Skin epidermis (tissue), 12 donors: ENCODE results near the gene ARPC1A.
"Not testable (repeated sequence)": the region's sequence is repeated elsewhere in the genome, so short reads cannot be mapped to it uniquely, and the experiment has no call there.

Experiments
- H3K27ac ChIP-seq, 21 experiments: fragments of 200-600 bp; sonication (generic) in 11 of 21; one replicate each; pipeline ENCODE4 v1.5.0; 2020; ENCODE audit warnings: mild to moderate bottlenecking in 3 of 21, inconsistent platforms in 2 of 21, moderate library complexity in 2 of 21
- H3K4me3 ChIP-seq, 7 experiments: fragments of 200-600 bp; sonication (generic) in 2 of 7; one replicate each; pipeline ENCODE4 v1.5.0; 2020; ENCODE audit warnings: inconsistent platforms in 2 of 7, mild to moderate bottlenecking in 2 of 7, moderate library complexity in 1 of 7

Gene ARPC1A

DNA sequence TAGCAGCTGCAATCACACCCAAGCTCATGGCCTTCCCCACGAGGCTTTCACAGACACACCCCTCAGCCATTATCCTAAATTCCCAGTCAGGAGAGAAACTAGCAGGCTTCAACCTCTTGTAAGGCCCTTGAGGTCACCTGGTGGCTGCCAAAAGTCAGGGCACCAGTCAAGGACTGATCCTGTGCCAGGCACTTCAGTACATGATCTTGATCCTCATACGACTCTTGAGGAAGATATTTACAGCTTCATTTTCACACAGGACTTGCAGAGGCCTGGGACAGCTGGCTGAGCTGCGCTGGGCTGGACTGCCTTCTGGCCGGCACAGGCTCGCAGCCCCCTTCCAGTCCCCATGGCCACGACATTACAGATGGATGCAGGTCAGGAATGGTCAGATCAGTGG, 73.9 kb downstream of the ARPC1A start:
- Histone ChIP-seq H3K27ac (peak overlapping the region in 1 of 21 experiments; percentile 49), H3K4me3 (no peak overlapping the region)

GRCh38 chr7:99402854-99403253, 77.2 kb downstream of the ARPC1A start:
- no peak overlapping the region for H3K27ac ChIP-seq
- H3K4me3 ChIP-seq = no peak overlapping the region

DNA sequence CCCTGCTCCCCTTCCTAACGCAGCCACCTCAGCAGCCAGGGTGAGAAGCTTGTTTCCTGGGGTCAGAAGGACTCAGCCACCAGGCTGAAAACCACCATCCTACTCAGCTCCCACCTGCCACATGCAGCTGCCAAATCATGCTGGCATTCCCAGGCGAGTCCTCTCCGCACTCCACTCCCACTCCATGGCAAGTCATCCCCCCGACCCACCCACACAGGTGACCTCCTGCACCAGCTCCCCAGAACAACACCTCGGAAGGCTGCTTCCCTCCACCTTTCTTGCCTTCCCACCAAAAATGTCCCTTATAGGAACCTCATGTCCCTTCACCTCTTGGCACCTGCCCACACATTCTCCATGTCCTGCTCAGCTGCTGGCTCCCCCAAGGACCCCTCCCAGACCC, 78.1 kb downstream of the ARPC1A start:
- no peak overlapping the region for H3K27ac ChIP-seq
- H3K4me3 ChIP-seq = no peak overlapping the region

- Histone ChIP-seq H3K27ac (no peak overlapping the region), H3K4me3 (no peak overlapping the region)
Observed at GRCh38 chr7:99404235-99404976, 78.7 kb downstream of the ARPC1A start.

- Histone ChIP-seq H3K4me3 (no peak overlapping the region), H3K27ac (no peak overlapping the region)
Observed at GRCh38 chr7:99404977-99405320, 79.3 kb downstream of the ARPC1A start.

- H3K4me3 ChIP-seq = no peak overlapping the region
- peak overlapping the region in 5 of 21 experiments; percentile 2 to 99 (median 47) for H3K27ac ChIP-seq
Observed at GRCh38 chr7:99406557-99406956, 80.9 kb downstream of the ARPC1A start.

DNA sequence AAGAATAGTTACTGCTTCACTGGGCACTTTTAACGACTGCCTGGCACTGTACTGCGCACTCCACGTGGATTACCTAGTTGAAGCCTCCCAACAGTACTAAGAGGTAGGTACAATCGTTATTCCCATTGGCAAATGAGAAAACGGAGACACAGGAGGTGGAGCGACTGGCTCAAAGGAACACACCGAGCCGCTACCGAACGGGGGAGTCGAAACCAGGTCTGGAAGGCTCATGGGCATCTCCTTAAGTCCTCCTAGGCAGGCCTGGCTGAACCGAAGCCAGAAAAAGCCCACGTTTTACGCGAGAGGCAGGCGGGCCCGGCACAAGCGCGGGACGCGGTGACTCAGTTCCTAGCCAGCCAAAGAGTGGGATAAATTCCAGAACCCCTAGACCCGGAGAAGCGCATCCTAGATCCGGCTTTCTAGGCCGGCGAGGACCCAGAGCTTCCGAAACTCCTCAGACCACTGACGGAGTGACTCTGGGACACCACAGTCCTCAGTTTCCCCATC, 82.2 kb downstream of the ARPC1A start:
- Histone ChIP-seq H3K27ac (peak overlapping the region; percentile 83 to 99 (median 98)), H3K4me3 (peak overlapping the region; percentile 61 to 98 (median 90))

GRCh38 chr7:99408379-99409191, 82.9 kb downstream of the ARPC1A start, which contains the start of the genes BUD31 and PDAP1:
Gene BUD31, plus strand, starts transcription at chr7:99408969. Its CDS starts 2,124 bp downstream, at chr7:99411093.
Gene PDAP1, minus strand, starts transcription at chr7:99408597. Its CDS starts 49 bp downstream, at chr7:99408548.
- peak within 1 kb of the TSS; percentile 83 to 99 (median 98) for H3K27ac ChIP-seq
- H3K4me3 ChIP-seq = peak within 1 kb of the TSS; percentile 61 to 98 (median 90)

GRCh38 chr7:99409192-99409572, 83.5 kb downstream of the ARPC1A start:
- Histone ChIP-seq H3K27ac (peak overlapping the region; percentile 83 to 99 (median 98)), H3K4me3 (peak overlapping the region; percentile 61 to 98 (median 90))

- H3K27ac ChIP-seq = peak overlapping the region in 18 of 21 experiments; percentile 92 to 99 (median 98)
Observed at GRCh38 chr7:99409806-99410205, 84.1 kb downstream of the ARPC1A start.

DNA sequence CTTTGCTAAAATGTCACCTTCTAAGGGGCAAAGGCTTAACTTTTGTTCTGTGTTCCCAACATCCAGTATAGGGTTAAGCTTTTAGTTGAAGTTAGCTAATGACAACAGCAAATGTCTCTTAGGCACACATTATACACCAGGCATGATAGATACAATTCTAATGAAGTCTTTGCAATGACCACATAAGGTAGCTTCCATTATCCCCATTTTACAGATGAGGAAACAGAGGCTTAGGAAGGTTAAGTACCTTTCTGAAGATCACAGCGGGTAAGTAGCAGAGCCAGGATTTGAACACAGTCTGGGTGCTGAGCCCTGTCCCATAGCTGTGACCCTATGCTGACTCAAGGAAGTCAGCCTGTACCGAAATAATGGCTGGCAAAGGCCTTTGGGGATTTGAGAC, 84.9 kb downstream of the ARPC1A start:
- H3K4me3 ChIP-seq = no peak overlapping the region
- H3K27ac ChIP-seq = peak overlapping the region in 1 of 21 experiments; percentile 99

More at GRCh38 chr7:99409806-99410205, 84.1 kb downstream of the ARPC1A start:
- H3K4me3 ChIP-seq = peak overlapping the region; percentile 61 to 98 (median 90)

DNA sequence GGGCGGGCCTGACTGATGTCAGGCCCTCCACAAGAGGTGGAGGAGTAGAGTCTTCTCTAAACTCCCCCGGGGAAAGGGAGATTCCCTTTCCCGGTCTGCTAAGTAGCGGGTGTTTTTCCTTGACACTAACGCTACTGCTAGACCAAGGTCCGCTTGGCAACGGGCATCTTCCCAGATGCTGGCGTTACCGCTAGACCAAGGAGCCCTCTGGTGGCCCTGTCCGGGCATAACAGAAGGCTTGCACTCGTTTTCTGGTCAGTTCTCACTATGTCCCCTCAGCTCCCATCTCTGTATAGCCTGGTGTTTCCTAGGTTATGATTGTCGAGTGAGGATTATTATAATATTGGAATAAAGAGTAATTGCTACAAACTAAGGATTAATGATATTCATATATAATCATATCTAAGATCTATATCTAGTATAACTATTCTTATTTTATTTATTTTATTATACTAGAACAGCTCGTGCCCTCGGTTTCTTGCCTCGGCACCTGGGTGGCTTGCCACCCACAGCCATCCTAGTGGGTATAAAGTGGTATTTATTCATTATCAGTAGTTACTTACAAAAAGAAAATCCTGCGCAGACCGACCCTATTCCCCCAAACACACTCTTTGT, 89.9 kb downstream of the ARPC1A start:
- not testable (repeated sequence) for H3K4me3 ChIP-seq, H3K27ac ChIP-seq
